HG03432 (cell line): ENCODE data around the gene COX4I1.
"Not testable (repeated sequence)": the region's sequence is repeated elsewhere in the genome, so short reads cannot be mapped to it uniquely, and the experiment has no call there.

Source experiments
- ATAC-seq: cut with Tn5 transposase; IDR thresholded peaks from one replicate; pipeline ENCODE4 v1.9.1; 2021; ENCODE audit warnings: mild to moderate bottlenecking, moderate library complexity; ENCODE audit not compliant: unreplicated experiment

COX4I1 gene

DNA sequence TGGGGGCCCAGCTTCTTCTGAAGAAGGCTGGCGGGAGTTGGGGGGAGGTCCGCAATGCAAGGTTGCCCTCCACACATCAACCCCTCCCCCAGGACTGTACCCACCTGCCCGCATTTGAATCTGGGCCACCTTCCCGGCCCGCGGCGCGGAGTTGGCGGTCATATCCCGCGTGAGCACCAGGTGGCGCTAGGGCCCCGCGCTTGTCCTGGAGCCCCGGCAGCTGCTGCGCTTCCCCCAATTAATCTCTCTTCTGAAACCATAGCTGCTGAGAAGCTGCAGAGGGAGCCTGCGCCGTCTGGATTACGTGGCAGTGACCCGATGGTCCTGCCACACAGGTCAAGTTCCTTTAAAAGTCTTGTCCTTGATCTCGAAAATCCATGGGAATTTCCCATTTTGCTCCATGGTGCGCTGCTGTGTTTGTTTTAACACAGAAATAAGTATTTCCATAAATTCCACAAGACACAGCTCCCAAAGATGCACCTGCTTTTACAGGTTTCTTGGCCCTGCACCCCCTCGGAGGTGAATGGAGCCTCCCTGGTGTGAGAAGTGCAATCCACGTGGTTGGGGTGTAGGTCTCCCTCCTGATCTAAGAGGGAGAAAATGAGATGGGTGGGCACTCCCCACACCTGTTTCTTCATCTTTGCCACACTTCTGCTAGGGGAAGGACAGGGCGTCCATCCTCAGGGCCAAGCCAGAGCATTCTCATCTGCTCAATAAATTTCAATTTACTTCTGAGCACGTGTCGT, 22.1 kb downstream of the COX4I1 start:
- peak; percentile 78 for ATAC-seq

DNA sequence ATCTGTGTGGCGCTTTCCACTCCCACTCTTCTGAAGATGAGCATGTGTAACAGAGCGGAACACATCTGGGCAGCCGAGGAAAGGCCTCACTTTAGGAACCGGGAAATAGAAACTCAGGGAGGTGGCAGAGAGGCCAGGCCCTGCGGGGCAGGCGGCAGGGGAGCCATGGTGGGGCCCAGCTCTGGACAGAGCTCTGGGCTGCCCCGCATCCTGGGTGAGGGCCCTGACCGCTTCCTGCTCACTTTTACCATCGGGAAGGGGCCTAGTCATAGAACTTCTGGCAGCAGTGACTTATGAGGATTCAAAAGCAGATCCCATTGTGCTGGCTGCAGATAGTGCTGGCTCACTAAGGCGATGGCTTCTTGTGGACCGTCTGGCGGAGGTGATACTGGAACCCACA, 22.6 kb downstream of the COX4I1 start:
- ATAC-seq, result no peak

DNA sequence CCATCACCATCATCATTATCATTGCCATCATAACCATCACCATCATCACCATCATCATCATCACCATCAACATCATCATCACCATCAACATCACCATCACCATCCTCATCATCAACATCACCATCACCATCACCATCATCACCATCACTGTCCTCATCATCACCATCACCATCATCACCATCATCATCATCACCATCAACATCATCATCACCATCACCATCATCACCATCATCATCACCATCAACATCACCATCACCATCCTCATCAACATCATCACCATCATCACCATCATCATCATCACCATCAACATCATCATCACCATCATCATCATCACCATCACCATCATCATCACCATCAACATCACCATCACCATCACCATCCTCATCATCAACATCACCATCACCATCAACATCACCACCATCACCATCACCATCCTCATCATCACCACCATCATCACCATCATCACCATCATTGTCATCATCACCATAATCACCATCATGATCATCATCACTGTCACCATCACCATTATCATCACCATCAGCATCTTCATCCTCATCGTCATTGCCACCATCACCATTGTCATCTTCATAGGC, 23.9 kb downstream of the COX4I1 start:
- ATAC-seq, result no peak

DNA sequence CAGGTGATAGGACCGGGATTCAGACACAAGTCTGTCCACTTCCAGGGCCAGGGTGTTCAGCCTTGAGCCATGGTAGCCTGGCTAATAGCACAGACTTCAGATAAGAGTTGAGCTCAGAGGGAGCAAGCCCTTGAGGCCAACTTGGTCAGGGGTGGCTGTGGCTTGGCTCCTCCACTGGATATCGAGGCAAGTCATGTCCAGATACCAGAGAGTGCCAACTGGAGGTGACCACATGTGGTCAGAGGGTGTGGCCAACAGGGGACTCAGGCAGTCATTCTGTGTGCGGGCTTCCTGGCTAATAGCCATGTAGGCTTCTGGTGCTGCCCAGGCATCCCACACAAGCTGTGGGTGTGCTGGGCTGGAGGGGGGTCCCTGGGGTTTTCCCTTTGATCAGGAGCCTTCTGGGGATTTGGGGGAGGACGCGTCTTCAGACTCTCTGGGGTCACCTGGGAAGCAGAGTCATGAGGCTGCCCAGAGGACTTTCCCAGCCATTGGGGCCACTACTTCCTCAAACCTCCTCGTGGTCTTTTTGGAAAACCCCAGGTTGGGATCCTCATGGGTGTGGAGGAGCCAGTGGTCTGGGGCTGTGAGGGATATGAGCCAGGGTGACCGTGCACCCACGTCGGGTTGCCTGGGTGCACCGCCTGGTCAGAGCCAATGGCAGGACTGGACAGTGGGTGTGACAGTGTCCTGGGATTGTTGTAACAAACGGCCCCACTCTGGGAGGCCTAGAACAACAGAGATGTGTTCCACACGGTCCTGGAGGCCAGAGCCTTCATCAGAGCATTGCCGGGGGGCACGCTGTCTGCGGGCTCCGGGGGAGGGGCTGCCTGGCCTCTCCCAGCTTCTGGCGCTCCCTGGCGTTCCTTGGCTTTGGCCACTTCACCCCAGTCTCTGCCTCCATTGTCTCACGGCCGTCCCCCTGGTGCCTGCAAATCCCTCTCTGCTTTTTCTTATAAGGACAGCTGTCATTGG, 25.0 kb downstream of the COX4I1 start:
- ATAC-seq, result no peak

DNA sequence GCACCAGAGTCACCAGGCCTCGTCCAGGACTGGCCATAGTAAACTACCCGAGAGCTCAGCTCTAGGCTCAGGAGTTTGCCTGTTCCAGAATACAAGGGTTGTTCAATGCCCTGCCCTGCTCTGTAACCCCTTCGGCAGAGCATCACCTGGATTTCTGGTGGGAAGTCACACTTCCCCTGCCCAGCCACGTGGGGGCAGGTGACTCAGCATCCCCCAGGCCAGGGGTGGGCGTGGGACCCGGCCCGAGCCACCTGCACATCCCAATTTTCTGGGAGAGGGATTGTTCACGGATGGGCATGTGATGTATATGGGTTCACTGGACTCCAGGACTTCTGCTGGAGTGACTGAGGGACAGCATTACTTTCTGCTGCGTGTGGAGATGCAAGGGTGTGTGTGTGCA, 25.8 kb downstream of the COX4I1 start:
- ATAC-seq, result no peak

DNA sequence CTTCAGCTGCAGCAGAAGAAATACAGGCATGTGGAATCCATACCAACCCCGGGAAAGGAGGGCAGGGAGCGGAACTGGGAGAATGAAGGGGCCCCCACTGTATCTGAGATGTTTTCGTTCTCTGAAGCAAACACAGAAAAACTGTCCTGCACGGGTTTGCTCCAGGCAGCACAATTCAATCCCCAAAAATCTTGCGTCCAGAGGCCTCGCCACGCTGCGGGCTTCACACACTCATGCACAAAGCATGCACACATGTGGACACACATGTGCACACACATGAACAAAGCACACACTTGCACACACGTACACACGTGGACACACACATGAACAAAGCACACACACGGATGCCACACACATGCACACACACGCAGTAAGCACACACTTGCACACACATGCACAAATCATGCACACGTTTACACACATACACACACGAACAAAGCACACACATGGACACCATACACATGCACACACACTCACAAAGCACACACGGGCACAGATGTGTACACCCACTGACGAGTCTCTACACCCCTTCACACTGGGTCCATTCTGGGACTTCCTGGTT, 27.3 kb downstream of the COX4I1 start:
- ATAC-seq, result no peak

DNA sequence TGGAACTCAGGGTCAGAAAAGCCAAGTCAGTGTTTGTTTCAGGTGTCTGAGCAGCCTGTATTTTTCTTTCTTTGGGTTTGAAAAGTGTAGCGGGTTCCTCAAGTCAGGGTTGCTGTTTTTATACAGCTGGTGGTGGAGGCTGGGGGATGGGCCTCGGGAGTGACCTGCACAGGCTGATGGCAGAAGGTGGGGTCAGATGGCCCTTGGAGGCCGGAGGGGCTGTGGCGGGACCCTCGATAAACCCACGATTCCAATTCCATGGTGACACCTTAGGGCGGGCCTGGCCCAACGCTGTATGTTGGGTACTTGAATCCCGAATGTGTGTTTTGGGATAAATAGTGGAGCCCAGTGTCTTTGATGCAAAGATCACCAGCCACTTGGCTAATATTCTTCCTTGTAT, 28.7 kb downstream of the COX4I1 start:
- no peak for ATAC-seq

DNA sequence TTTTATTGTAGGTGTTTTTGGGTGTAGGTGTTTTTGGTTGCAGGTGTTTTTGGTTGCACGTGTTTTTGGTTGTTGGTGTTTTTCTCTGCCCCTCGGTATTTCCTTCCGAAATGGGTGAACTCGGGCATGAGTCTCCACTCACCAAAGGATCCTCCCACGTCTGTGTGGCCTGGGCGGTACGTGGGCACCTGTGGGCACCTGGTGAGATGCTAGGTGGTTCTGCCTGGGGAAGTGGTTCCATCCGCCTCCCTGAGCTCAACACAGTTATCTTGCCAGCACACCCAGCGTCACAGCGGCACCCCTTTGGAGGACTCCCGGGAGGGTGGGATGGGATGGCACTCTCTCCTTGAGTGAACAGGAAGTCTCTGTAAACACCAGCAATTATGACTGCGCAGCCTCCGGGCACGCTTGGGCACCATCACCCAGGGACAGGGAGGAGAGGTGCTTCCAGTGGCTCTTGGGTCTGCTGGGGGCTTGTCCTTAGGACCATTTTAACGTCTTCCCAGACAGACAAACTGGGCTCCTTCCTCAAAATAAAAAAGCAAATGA, 29.8 kb downstream of the COX4I1 start:
- ATAC-seq, result no peak

DNA sequence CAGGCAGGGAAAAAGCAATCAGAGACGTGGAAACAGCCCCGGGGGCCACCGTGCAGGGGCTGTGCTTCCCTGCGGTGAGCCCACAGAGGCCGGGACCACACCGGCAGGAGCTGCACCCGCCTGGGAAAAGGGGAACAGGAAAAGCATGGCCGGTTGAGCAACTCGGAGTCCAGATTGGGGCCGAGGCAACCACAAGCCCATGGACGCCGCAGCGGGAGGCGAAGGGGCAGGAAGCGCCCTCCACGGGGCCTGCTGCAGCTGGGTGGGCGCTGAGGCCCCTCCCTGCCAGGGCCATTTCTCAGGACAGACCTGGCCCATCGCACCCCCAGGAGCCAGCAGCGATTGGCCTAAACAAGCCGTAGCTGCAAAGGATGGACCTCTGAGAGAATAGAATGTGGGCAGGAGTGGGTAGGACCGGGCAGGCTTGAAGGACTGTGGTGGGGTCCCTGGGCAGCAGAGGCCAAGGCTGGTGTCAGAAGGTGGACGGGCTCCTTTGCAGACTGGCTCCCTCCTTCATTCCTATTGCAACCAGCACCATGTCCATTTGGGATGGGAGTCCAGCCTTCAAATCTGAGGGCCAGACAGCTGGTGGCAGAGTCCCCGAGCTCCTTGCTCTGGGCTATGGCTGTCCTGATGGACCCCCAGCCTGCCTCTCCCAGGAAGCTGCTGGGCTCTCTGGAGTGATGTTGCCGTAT, 30.4 kb downstream of the COX4I1 start:
- ATAC-seq, result no peak

DNA sequence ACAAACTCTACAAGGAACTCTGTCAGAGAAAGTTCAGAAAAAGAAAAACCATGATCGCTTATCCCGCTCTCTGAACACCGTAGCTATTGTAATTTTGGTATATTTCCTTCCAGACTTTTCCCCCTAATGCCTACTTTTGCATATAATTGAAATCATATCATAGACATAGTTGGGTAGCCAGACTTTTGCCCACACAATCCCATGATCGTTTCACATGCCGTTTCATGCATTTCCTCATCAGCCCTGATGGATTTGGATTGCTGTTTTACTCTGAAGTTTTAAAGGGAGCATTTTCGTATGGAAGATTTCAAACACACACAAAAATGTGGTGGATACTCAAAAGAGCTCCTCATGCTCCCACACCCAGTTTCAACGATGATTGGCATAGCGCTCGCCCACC, 31.3 kb downstream of the COX4I1 start:
- ATAC-seq, result no peak

DNA sequence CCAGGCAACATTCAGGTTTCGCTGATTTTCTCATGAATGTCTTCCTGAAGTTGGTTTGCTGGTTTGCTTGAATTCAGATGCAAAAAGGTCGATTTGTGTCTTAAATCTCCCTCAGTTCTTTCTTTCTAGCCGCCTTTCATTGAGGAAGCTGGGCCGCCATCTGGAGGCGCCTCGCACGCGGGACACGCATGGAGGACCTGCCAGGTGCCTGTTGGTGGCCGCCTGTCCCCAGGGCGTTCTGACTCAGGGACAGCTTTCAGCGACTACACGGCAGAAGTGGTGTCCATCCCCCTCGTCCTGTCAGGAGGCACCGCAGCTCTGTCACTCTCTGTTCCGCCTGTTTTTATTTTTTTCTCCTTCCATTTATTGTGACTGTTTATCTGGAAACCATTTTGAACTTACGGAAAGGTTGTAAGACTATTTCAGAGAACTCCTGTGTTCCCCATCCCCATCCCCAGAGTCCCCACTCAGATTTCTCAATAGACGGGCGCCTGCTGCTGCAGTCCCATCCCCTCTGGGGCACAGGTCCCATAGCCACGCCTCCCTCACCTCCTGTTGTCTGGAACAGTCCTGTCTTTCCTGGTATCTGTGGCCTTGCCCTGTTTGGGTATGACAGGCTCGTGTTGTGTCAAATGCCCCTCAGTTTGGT, 33.2 kb downstream of the COX4I1 start:
- no peak for ATAC-seq

DNA sequence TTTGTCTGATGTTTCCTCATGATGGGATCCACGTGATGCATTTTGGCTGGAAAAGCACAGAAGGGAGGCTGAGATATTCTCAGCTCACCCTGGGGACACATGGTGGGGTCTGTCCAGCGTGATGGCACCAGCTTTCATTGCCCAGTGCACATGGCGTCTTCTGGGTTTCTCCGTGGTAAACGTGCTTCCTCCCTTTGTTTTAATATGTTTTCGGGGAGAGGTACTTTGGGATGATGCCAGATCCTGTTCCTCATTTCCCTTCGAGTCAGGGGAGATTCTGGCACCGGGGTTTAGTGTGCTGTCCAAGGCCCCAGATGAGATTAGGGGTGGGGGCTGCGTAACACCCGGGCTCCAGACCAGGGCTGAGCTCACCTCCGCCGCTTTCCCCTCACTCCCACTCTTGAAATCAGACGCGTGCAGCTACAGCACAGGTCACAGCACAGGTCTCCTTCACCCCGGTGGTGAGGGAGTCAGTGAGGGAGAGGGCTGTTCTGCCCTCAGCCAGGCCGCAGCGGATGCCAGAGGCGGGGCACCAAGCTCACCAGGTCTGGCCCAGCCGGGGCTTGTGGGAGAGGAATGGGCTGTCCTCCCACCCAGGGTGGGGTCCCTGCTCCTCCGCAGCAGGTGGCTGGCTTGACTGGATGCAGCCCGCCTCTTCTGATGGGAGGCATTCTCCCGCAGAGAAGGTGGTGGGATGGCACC, 33.9 kb downstream of the COX4I1 start:
- no peak for ATAC-seq

DNA sequence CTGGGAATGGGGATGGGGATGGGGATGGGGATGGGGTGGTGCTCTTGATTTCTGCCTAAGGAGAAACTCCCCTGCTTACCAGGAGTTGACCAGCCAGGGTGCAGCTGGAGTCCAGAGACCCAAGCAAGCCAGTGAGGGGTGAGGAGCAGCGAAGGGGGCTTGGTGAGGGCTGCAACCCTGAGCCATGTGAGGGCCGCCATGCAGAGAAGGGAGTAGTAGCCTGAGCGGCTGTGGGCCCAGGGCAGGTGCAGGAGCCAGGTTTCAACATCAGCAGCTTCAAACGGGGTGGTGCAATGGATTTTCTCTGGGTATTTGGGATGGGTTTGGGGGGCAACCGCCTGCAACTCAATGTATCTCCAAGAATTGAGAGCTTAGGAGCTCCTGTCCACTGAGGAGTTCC, 35.2 kb downstream of the COX4I1 start:
- no peak for ATAC-seq

DNA sequence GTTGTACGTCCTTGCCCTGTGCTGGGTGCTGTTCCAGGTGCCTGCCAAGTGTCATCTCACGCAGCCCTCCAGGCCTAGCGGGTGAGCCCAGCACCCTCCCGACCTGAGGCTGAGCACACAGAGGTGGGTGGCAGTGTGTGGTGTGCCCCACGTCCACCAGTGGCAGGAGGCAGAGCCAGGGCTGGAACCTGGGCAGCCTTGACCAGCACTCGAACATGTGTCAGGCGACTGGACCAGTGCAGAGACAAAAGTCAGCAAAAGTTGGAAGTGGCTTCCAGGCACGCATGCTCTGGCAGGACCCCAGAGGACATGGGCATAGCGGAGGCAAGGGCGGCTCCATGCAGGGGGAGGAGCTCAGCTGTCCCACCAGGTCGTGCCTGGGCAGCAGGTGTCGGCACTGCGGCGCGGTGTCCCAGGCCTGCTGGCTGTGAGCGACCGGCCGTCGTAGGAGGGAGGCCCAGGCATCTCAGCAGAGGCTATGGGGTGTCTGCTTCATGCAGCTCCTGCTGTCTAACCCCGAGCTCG, 35.8 kb downstream of the COX4I1 start:
- ATAC-seq, result no peak

DNA sequence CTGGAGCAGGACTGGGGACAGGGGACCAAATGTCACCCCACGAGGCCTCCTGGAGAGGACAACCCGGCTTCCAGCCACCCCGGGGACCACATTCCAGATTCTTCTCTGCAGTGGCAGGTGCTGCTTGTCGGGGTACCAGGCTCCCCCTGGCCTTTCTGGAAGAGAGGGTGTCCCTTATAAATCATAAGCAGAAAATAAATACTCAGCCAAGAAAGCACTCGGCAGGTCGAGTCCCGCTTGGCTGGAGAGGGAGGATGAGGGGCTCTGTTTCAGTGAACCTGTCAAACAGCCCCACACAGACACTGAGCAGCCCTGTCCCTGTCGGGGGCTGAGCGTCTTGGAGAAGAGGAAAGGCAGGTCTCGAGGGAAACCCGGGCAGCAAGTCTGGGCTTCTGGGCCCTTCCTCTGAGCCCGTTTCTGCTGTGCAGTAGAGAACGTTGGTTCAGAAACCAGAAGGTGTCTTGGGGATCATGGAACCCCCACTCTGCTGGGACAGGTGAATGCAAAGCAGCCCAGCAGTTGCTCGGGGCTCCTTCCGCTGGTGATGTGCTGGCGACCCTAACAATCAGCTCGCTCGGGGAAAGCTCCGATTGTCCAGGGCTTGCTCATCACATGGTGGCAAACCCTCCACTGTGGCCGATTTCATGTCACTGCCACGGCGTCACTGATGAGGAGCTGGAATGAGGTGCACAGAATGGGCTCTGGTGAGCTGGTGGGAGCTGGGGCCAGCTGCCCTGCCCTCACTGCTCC, 36.6 kb downstream of the COX4I1 start:
- ATAC-seq, result no peak

DNA sequence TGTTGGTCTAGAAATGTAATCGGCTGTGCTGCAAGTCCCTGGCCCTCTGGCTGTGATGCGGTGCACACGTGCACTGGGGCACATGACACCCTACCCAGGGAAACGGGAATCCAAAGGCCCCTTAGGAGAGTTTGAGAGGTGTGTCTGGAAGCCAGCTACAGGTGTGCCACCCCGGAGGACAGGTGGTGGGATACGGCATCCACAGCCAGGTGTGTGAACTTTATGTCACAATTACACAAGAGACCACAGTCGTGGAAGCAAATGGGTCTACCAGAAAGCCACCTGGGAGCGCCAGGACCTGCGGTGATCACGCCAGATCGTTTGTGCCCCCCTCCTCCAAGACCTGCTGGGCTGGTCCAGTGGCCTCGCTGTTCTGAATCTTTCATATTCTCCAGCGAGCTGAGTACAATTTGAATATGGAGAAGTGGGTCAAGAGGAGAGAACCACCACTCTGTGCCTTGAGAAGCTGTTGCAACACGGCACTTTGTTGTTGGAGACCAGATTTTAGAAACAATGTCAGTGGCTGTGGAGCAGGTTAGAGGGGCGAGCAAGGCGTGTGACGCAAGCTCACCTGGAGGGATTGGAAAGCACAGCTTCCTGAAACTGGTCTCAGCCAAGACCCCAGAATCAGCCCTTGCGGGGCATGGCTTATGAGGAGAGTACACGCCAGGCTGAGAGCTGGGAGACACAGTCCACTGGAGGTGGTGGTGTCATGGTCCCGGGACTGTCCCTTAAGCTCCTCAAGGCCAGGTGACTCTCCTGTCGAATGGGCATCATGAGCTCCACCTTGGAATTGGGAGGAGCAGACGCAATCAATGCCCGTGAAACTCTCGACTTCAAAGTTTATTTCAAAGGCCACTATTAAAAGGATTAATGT, 37.4 kb downstream of the COX4I1 start:
- ATAC-seq, result no peak

DNA sequence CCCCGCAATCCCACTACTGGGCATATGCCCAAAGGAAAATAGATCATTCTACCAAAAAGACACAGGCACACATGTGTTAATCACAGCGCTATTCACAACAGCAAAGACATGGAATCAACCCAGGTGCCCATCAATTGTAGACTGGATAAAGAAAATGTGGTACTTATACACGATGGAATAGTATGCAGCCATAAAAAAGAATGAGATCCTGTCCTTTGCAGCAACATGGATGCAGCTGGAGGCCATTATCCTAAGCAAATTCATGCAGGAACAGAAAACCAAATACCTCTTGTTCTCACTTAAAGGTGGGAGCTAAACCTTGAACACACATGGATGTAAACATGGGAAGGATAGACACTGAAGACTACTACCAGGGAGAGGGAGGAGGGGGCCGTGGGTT, 38.2 kb downstream of the COX4I1 start:
- not testable (repeated sequence) for ATAC-seq
